ENCODE data around the gene ERN2. TPM values are rescaled to one million over a fixed set of nuclear protein-coding genes. Genes with fewer than 3 reads are reported as not detected.

The ERN2 gene
- total and polyA plus RNA-seq, 2 of the 13 experiments (the other 11 are each of a cell fraction or from before 2014, with no cell fraction given): 2.2 to 3.5 TPM

DNA sequence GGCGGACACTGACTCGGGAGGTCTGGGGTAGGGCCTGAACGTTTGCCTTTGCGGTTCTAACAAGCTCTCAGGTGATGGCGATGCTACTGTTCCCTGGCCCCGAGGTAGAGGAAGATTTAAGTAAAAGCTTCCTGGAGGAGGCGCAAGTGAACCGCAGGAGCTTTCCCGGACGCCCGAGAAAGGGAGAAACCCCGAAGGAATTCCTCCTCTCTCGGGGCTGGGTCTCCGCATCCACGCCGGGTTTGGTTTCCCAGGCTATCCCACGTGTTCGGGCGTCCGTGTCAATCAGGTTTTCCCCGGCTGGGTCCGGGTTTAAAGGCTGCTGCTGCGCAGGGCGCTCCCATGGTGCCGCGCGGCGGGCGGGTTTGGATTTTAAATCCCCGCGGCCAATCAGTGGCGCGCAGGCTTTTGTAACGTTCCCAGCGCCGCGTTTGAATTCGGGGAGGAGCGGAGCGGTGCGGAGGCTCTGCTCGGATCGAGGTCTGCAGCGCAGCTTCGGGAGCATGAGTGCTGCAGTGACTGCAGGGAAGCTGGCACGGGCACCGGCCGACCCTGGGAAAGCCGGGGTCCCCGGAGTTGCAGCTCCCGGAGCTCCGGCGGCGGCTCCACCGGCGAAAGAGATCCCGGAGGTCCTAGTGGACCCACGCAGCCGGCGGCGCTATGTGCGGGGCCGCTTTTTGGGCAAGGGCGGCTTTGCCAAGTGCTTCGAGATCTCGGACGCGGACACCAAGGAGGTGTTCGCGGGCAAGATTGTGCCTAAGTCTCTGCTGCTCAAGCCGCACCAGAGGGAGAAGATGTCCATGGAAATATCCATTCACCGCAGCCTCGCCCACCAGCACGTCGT is 34.4 kb downstream of the ERN2 start, which contains the start of gene PLK1 (continued):
- TF ChIP-seq TAF15 (IDR thresholded peaks at IDR 0.05; ENCODE audit: low read depth, low read length, poor library complexity, severe bottlenecking) (peak; percentile 66), KDM5A (IDR thresholded peaks at IDR 0.05; ENCODE audit: borderline replicate concordance, low read length) (peak; percentile 87), ZNF563 (CRISPR knock-in tag; IDR thresholded peaks at IDR 0.05) (peak; percentile 90), PHF20 (CRISPR knock-in tag; IDR thresholded peaks at IDR 0.05) (no peak), ZMAT3 (CRISPR knock-in tag; conservative IDR thresholded peaks at IDR 0.05) (peak; percentile 70; the same call in 1 of the 2 replicates), CREB1 (IDR thresholded peaks at IDR 0.05) (peak; percentile 73), CREB1 (CRISPR knock-in tag; IDR thresholded peaks at IDR 0.05) (peak; percentile 84; the same call in 1 of the 2 replicates), FOXO1 (CRISPR knock-in tag; IDR thresholded peaks at IDR 0.05) (0 out of 2 replicates have a peak, but pooled peaks have one; percentile 20), POLR2AphosphoS2 (IDR thresholded peaks at IDR 0.05; ENCODE audit: low read depth, low read length) (no peak), PAX8 (CRISPR knock-in tag; IDR thresholded peaks at IDR 0.05; ENCODE audit: borderline replicate concordance) (peak; percentile 71), SMARCC2 (IDR thresholded peaks at IDR 0.05) (no peak), NONO (IDR thresholded peaks at IDR 0.05) (no peak), NONO (CRISPR knock-in tag; conservative IDR thresholded peaks at IDR 0.05) (peak; percentile 98), ZNF589 (CRISPR knock-in tag; conservative IDR thresholded peaks at IDR 0.05) (peak; percentile 100)
- TF ChIP-seq, protein P1, sequence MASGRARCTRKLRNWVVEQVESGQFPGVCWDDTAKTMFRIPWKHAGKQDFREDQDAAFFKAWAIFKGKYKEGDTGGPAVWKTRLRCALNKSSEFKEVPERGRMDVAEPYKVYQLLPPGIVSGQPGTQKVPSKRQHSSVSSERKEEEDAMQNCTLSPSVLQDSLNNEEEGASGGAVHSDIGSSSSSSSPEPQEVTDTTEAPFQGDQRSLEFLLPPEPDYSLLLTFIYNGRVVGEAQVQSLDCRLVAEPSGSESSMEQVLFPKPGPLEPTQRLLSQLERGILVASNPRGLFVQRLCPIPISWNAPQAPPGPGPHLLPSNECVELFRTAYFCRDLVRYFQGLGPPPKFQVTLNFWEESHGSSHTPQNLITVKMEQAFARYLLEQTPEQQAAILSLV (CRISPR knock-in tag; IDR thresholded peaks at IDR 0.05; ENCODE audit: borderline replicate concordance): no peak
- TF ChIP-seq, protein P2, sequence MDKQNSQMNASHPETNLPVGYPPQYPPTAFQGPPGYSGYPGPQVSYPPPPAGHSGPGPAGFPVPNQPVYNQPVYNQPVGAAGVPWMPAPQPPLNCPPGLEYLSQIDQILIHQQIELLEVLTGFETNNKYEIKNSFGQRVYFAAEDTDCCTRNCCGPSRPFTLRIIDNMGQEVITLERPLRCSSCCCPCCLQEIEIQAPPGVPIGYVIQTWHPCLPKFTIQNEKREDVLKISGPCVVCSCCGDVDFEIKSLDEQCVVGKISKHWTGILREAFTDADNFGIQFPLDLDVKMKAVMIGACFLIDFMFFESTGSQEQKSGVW (CRISPR knock-in tag; IDR thresholded peaks at IDR 0.05; ENCODE audit: borderline replicate concordance): no peak
- TF ChIP-seq, protein P3, sequence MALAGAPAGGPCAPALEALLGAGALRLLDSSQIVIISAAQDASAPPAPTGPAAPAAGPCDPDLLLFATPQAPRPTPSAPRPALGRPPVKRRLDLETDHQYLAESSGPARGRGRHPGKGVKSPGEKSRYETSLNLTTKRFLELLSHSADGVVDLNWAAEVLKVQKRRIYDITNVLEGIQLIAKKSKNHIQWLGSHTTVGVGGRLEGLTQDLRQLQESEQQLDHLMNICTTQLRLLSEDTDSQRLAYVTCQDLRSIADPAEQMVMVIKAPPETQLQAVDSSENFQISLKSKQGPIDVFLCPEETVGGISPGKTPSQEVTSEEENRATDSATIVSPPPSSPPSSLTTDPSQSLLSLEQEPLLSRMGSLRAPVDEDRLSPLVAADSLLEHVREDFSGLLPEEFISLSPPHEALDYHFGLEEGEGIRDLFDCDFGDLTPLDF (CRISPR knock-in tag; IDR thresholded peaks at IDR 0.05): peak; percentile 99
- TF ChIP-seq, protein P4, sequence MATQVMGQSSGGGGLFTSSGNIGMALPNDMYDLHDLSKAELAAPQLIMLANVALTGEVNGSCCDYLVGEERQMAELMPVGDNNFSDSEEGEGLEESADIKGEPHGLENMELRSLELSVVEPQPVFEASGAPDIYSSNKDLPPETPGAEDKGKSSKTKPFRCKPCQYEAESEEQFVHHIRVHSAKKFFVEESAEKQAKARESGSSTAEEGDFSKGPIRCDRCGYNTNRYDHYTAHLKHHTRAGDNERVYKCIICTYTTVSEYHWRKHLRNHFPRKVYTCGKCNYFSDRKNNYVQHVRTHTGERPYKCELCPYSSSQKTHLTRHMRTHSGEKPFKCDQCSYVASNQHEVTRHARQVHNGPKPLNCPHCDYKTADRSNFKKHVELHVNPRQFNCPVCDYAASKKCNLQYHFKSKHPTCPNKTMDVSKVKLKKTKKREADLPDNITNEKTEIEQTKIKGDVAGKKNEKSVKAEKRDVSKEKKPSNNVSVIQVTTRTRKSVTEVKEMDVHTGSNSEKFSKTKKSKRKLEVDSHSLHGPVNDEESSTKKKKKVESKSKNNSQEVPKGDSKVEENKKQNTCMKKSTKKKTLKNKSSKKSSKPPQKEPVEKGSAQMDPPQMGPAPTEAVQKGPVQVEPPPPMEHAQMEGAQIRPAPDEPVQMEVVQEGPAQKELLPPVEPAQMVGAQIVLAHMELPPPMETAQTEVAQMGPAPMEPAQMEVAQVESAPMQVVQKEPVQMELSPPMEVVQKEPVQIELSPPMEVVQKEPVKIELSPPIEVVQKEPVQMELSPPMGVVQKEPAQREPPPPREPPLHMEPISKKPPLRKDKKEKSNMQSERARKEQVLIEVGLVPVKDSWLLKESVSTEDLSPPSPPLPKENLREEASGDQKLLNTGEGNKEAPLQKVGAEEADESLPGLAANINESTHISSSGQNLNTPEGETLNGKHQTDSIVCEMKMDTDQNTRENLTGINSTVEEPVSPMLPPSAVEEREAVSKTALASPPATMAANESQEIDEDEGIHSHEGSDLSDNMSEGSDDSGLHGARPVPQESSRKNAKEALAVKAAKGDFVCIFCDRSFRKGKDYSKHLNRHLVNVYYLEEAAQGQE (IDR thresholded peaks at IDR 0.05; ENCODE audit: borderline replicate concordance in 1 of 2, low read depth in 1 of 2, low read length in 2 of 2): peak in 1 of 2 experiments; percentile 32; a peak in 1 of 4 replicates
- TF ChIP-seq, protein P5, sequence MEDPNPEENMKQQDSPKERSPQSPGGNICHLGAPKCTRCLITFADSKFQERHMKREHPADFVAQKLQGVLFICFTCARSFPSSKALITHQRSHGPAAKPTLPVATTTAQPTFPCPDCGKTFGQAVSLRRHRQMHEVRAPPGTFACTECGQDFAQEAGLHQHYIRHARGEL (CRISPR knock-in tag; IDR thresholded peaks at IDR 0.05): peak; percentile 74; the same call in 1 of the 2 replicates
- TF ChIP-seq, protein P6, sequence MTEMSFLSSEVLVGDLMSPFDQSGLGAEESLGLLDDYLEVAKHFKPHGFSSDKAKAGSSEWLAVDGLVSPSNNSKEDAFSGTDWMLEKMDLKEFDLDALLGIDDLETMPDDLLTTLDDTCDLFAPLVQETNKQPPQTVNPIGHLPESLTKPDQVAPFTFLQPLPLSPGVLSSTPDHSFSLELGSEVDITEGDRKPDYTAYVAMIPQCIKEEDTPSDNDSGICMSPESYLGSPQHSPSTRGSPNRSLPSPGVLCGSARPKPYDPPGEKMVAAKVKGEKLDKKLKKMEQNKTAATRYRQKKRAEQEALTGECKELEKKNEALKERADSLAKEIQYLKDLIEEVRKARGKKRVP (CRISPR knock-in tag; IDR thresholded peaks at IDR 0.05): peak in 1 of 2 experiments; percentile 98; a peak in 2 of 4 replicates

Measured in HepG2 (cell line).